DND-41 (cell line): ENCODE data around the gene TEKT2.

Experiments used
- ATAC-seq: fragments of 200-7000 bp; cut with Tn5 transposase; 3 replicates; pipeline ENCODE4 v1.9.1; 2021; ENCODE audit warnings: low read depth; ENCODE audit not compliant: insufficient read depth
- DNase-seq: peaks from one replicate; pipeline ENCODE4 v3.0.0-alpha.2; 2020
- H2AFZ ChIP-seq: 2 replicates; pipeline ENCODE4 v1.6.0; 2012; ENCODE audit warnings: low read depth, low read length
- H3K27ac ChIP-seq: 2 replicates; pipeline ENCODE4 v1.5.1; 2012; ENCODE audit warnings: low read length, inconsistent platforms
- H3K27me3 ChIP-seq: fragments of 200-600 bp; sonication (generic); 2 replicates; pipeline ENCODE4 v1.6.0; 2012; ENCODE audit warnings: low read length, mild to moderate bottlenecking, inconsistent platforms; ENCODE audit not compliant: insufficient read depth, poor library complexity
- H3K36me3 ChIP-seq: 2 replicates; pipeline ENCODE4 v1.5.1; 2012; ENCODE audit warnings: low read length, inconsistent platforms; ENCODE audit not compliant: insufficient read depth
- H3K4me1 ChIP-seq: 2 replicates; pipeline ENCODE4 v1.5.1; 2012; ENCODE audit warnings: mild to moderate bottlenecking, low read length; ENCODE audit not compliant: insufficient read depth
- H3K4me2 ChIP-seq: 2 replicates; pipeline ENCODE4 v1.6.0; 2012; ENCODE audit warnings: mild to moderate bottlenecking, moderate library complexity, low read length, inconsistent platforms; ENCODE audit not compliant: insufficient read depth
- H3K4me3 ChIP-seq, 2 experiments: fragments of 200-600 bp in 1 of 2; shearing (Covaris generic) in 1 of 2; 2 replicates each; pipeline ENCODE4 v1.5.1; 2012 to 2016; ENCODE audit warnings: inconsistent platforms in 2 of 2, low read length in 2 of 2, mild to moderate bottlenecking in 2 of 2, low read depth in 1 of 2, moderate library complexity in 1 of 2
- H3K79me2 ChIP-seq: 2 replicates; pipeline ENCODE4 v1.6.0; 2012; ENCODE audit warnings: low read length, inconsistent platforms; ENCODE audit not compliant: insufficient read depth
- H3K9ac ChIP-seq: 2 replicates; pipeline ENCODE4 v1.6.0; 2012; ENCODE audit warnings: low read depth, mild to moderate bottlenecking, inconsistent platforms, low read length, moderate library complexity
- H3K9me3 ChIP-seq: 2 replicates; pipeline ENCODE4 v1.5.1; 2012; ENCODE audit warnings: low read length, moderate library complexity, mild to moderate bottlenecking, inconsistent platforms; ENCODE audit not compliant: insufficient read depth, severe bottlenecking
- H4K20me1 ChIP-seq: 2 replicates; pipeline ENCODE4 v1.6.0; 2012; ENCODE audit warnings: low read length; ENCODE audit not compliant: insufficient read depth
- CTCF ChIP-seq: IDR thresholded peaks from 2 replicates; pipeline ENCODE4 v1.5.1; 2012; ENCODE audit warnings: borderline replicate concordance, low read length, moderate library complexity, mild to moderate bottlenecking; ENCODE audit not compliant: poor library complexity, severe bottlenecking; ENCODE audit errors: extremely low read depth
- EZH2 ChIP-seq: IDR thresholded peaks from 3 replicates; pipeline ENCODE4 v1.6.1; 2012; ENCODE audit warnings: borderline replicate concordance, low read depth, mild to moderate bottlenecking, moderate library complexity, low read length, inconsistent platforms; ENCODE audit not compliant: severe bottlenecking

The TEKT2 gene

GRCh38 chr1:36092166-36092797, 8.4 kb downstream of the TEKT2 start:
- H3K27me3 ChIP-seq: no peaks in the 10 kb centered on the region
- H4K20me1 ChIP-seq: peaks cover 28% of the 10 kb centered on the region
- no peak overlapping the region for H3K4me2 ChIP-seq
- no peak for ATAC-seq
- no peaks in the 10 kb centered on the region for H3K9me3 ChIP-seq
- peaks cover 51% of the 10 kb centered on the region for H3K36me3 ChIP-seq
- DNase-seq: no peak
- H2AFZ ChIP-seq: no peak overlapping the region
- H3K27ac ChIP-seq: no peak overlapping the region
- no peak for TF ChIP-seq EZH2
- no peak for TF ChIP-seq CTCF
- peaks cover 37% of the 10 kb centered on the region for H3K4me1 ChIP-seq
- H3K9ac ChIP-seq: no peak overlapping the region
- no peak overlapping the region for H3K4me3 ChIP-seq
- H3K79me2 ChIP-seq: peaks cover 40% of the 10 kb centered on the region

GRCh38 chr1:36092798-36093185, 8.9 kb downstream of the TEKT2 start:
- Histone ChIP-seq H3K27ac (no peak overlapping the region), H3K4me3 (no peak overlapping the region), H2AFZ (no peak overlapping the region), H3K27me3 (no peaks in the 10 kb centered on the region), H3K4me1 (peaks cover 35% of the 10 kb centered on the region), H3K9ac (no peak overlapping the region), H3K9me3 (no peaks in the 10 kb centered on the region), H4K20me1 (peaks cover 28% of the 10 kb centered on the region), H3K79me2 (peaks cover 40% of the 10 kb centered on the region), H3K4me2 (no peak overlapping the region), H3K36me3 (peaks cover 51% of the 10 kb centered on the region)
- DNase-seq: no peak
- TF ChIP-seq EZH2 (no peak), CTCF (no peak)
- no peak for ATAC-seq

GRCh38 chr1:36093226-36093625, 9.3 kb downstream of the TEKT2 start:
- H3K4me3 ChIP-seq: no peak overlapping the region
- H3K27ac ChIP-seq: no peak overlapping the region

More at GRCh38 chr1:36093226-36093625, 9.3 kb downstream of the TEKT2 start:
- H2AFZ ChIP-seq: no peak overlapping the region
- ATAC-seq: no peak
- no peak overlapping the region for H3K4me2 ChIP-seq
- DNase-seq: no peak
- H3K9ac ChIP-seq: no peak overlapping the region
- TF ChIP-seq EZH2 (no peak), CTCF (no peak)
- peaks cover 40% of the 10 kb centered on the region for H3K79me2 ChIP-seq
- no peaks in the 10 kb centered on the region for H3K27me3 ChIP-seq
- H3K4me1 ChIP-seq: peaks cover 31% of the 10 kb centered on the region
- no peaks in the 10 kb centered on the region for H3K9me3 ChIP-seq
- peaks cover 51% of the 10 kb centered on the region for H3K36me3 ChIP-seq
- H4K20me1 ChIP-seq: peaks cover 28% of the 10 kb centered on the region
